A673 (cell line): Measurements from ENCODE around the gene DNAJB12.

ENCODE experiments used
- CTCF ChIP-seq: fragments of 300-800, 200-600 bp; sonication (generic); conservative IDR thresholded peaks from 2 replicates; pipeline ENCODE4 v1.5.1; 2017; ENCODE audit warnings: low read depth, mild to moderate bottlenecking, antibody characterized with exemption, low read length, moderate library complexity, mixed read lengths
- EZH2 ChIP-seq: fragments of 200-600 bp; sonication (generic); IDR thresholded peaks from 2 replicates; pipeline ENCODE4 v1.6.1; 2017; ENCODE audit warnings: borderline replicate concordance, low read depth, mild to moderate bottlenecking, mixed read lengths, antibody characterized with exemption, low read length; ENCODE audit not compliant: poor library complexity, severe bottlenecking

GRCh38 chr10:72338180-72338579 lies 16.5 kb downstream of the DNAJB12 start:
- no peak for TF ChIP-seq CTCF
- TF ChIP-seq EZH2 = no peak
